PC-3 (cell line): ENCODE data around the gene DLG2. TPM values are rescaled to one million over a fixed set of nuclear protein-coding genes. Genes with fewer than 3 reads are reported as not detected.

ENCODE experiments used
- ATAC-seq: fragments of 200-7000 bp; cut with Tn5 transposase; 2 replicates; pipeline ENCODE4 v1.9.1; 2020; ENCODE audit warnings: mild to moderate bottlenecking, moderate library complexity
- BruUV-seq: library from RNA; stranded (reverse); fragments of 400-500 nt; replicated peaks from 2 replicates; lab custom pipeline; 2021; lab: Mats Ljungman, UMichigan
- CTCF ChIA-PET: fragments of 300-600 bp; sonication (Branson Sonifier 250); formaldehyde crosslinking; loops from one replicate; lab custom pipeline; 2022; ENCODE audit warnings: antibody characterized with exemption; lab: Charles Lee
- POLR2A ChIA-PET: fragments of 300-600 bp; sonication (Branson Sonifier 250); formaldehyde crosslinking; loops from one replicate; lab custom pipeline; 2022; ENCODE audit warnings: antibody characterized with exemption; ENCODE audit not compliant: unreplicated experiment; lab: Charles Lee
- DNase-seq: peaks from one replicate; pipeline ENCODE4 v3.0.0-alpha.2; 2015
- H2AFZ ChIP-seq: fragments of 300-600 bp; sonication (generic); 2 replicates; pipeline ENCODE4 v1.6.0; 2016; ENCODE audit warnings: antibody characterized with exemption, low read length
- H3F3A ChIP-seq: fragments of 300-600 bp; sonication (generic); one replicate; pipeline ENCODE4 v1.6.0; 2017; ENCODE audit warnings: antibody characterized with exemption, low read length, control low read depth, mild to moderate bottlenecking; ENCODE audit not compliant: unreplicated experiment
- H3K27ac ChIP-seq: fragments of 300-600 bp; sonication (generic); 2 replicates; pipeline ENCODE4 v1.5.1; 2016; ENCODE audit warnings: mild to moderate bottlenecking, low read length
- H3K27me3 ChIP-seq: fragments of 300-600 bp; sonication (generic); 2 replicates; pipeline ENCODE4 v1.6.1; 2016; ENCODE audit warnings: low read length, mixed read lengths
- H3K36me3 ChIP-seq: fragments of 300-600 bp; sonication (generic); 2 replicates; pipeline ENCODE4 v1.6.1; 2016; ENCODE audit warnings: low read depth, mixed run types, low read length, mixed read lengths
- H3K4me1 ChIP-seq: fragments of 300-600 bp; sonication (generic); 2 replicates; pipeline ENCODE4 v1.5.1; 2016; ENCODE audit warnings: low read length; ENCODE audit not compliant: insufficient read depth
- H3K4me2 ChIP-seq: fragments of 300-600 bp; sonication (generic); 2 replicates; pipeline ENCODE4 v1.6.0; 2016; ENCODE audit warnings: low read length
- H3K4me3 ChIP-seq: fragments of 300-600 bp; sonication (generic); 2 replicates; pipeline ENCODE4 v1.5.1; 2016; ENCODE audit warnings: mild to moderate bottlenecking, low read length, mixed read lengths
- H3K79me2 ChIP-seq: fragments of 300-600 bp; sonication (generic); 2 replicates; pipeline ENCODE4 v1.6.1; 2017; ENCODE audit warnings: low read length, mixed read lengths
- H3K9ac ChIP-seq: fragments of 300-600 bp; sonication (generic); 2 replicates; pipeline ENCODE4 v1.6.0; 2016; ENCODE audit warnings: mild to moderate bottlenecking, low read length
- H3K9me2 ChIP-seq: fragments of 300-600 bp; sonication (generic); replicated peaks from 2 replicates; pipeline ENCODE4 v1.6.1; 2016; ENCODE audit warnings: mixed run types, low read length, mixed read lengths
- H3K9me3 ChIP-seq: fragments of 300-600 bp; sonication (generic); 2 replicates; pipeline ENCODE4 v1.6.1; 2016; ENCODE audit warnings: low read length, mixed read lengths
- H4K20me1 ChIP-seq: fragments of 300-600 bp; sonication (generic); 2 replicates; pipeline ENCODE4 v1.6.1; 2016; ENCODE audit warnings: low read length, mixed read lengths
- EZH2 ChIP-seq: fragments of 300-600 bp; sonication (generic); IDR thresholded peaks from one replicate; pipeline ENCODE4 v1.6.1; 2017; ENCODE audit warnings: antibody characterized with exemption, mild to moderate bottlenecking, low read length; ENCODE audit not compliant: unreplicated experiment
- EZH2phosphoT487 ChIP-seq: fragments of 300-600 bp; sonication (generic); IDR thresholded peaks from 2 replicates; pipeline ENCODE4 v1.6.1; 2018; ENCODE audit warnings: mild to moderate bottlenecking, antibody characterized with exemption, low read length, borderline replicate concordance
- intact Hi-C: fragments of 100-400 bp; cut with micrococcal nuclease; formaldehyde crosslinking; loops from 2 replicates; pipeline ENCODE4 v1.9.0; 2023
- total RNA-seq: library from RNA; depleted of rRNA; stranded (reverse); fragments of >200 nt; gene quantifications from 2 replicates; pipeline ENCODE4 v1.2.3, GENCODE V29; 2014
- TF ChIP-seq, protein P1 (sequence below): fragments of 300-600 bp; sonication (generic); conservative IDR thresholded peaks from 2 replicates; pipeline ENCODE4 v1.5.1; 2017; ENCODE audit warnings: antibody characterized with exemption, low read depth, mild to moderate bottlenecking, low read length

Gene DLG2
- total RNA-seq, 1 experiment from 2014 or later = 0.58 TPM

GRCh38 chr11:83613767-83614121 is 2013.4 kb downstream of the DLG2 start:
- no peaks in the 10 kb centered on the region for H3K9me3 ChIP-seq
- CTCF ChIA-PET = no interaction called here
- H3K4me1 ChIP-seq = no peaks in the 10 kb centered on the region
- DNase-seq = no peak
- no peaks in the 10 kb centered on the region for H3K9me2 ChIP-seq
- BruUV-seq = no TSS peak
- intact Hi-C loops = no loop called here
- no peaks in the 10 kb centered on the region for H3K36me3 ChIP-seq
- no peak for ATAC-seq
- H3K27me3 ChIP-seq = peaks cover 5% of the 10 kb centered on the region; the same call in 1 of the 2 replicates
- H4K20me1 ChIP-seq = no peaks in the 10 kb centered on the region
- H3K4me2 ChIP-seq = no peak overlapping the region
- POLR2A ChIA-PET = no interaction called here
- H3K79me2 ChIP-seq = no peaks in the 10 kb centered on the region
- no peak overlapping the region for H3K27ac ChIP-seq
- no peak for TF ChIP-seq EZH2
- no peak for TF ChIP-seq EZH2phosphoT487
- TF ChIP-seq, protein P1, sequence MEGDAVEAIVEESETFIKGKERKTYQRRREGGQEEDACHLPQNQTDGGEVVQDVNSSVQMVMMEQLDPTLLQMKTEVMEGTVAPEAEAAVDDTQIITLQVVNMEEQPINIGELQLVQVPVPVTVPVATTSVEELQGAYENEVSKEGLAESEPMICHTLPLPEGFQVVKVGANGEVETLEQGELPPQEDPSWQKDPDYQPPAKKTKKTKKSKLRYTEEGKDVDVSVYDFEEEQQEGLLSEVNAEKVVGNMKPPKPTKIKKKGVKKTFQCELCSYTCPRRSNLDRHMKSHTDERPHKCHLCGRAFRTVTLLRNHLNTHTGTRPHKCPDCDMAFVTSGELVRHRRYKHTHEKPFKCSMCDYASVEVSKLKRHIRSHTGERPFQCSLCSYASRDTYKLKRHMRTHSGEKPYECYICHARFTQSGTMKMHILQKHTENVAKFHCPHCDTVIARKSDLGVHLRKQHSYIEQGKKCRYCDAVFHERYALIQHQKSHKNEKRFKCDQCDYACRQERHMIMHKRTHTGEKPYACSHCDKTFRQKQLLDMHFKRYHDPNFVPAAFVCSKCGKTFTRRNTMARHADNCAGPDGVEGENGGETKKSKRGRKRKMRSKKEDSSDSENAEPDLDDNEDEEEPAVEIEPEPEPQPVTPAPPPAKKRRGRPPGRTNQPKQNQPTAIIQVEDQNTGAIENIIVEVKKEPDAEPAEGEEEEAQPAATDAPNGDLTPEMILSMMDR = no peak
- H2AFZ ChIP-seq = no peak overlapping the region
- H3K9ac ChIP-seq = no peak overlapping the region
- no peaks in the 10 kb centered on the region for H3F3A ChIP-seq
- H3K4me3 ChIP-seq = no peak overlapping the region

DNA sequence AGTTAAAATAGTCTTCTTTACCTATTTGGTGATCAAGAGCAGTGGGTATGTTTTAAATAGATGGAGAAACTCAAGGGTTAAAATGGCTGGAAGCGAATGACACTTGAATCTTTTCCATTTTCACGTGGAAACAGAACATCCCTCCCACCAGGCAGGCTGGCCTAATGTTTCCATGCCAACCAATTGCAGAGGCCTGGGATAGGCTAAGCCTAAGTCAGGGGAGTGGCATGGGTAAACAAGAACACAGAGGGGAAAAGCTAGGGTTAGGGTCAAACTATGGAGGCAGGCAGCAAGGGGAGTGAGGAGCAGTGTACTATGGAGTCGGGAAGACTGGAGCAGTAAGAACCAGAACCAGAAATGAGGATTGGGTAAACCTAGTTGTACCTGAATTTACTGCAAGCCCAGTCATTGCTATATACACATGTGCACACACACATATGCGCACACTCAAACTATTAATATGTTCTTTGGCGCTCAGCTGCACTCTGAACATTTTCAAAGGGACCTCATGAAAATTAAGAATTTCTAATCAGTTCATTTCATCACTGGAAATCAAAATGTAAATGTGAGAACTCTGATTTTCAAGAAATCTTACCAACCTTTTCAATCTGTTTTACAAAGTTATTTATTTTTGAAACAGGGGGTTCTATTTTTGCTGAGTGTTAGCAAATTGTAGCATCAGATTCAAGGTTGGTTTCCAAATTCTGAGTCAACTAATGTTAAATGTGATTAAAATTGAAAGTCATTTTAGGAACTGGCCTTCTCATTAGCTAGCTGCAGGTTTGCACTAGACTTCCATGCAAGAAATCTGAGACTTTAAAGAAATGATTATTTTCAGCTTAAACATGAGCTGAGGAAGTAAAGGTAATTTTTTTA is 2014.0 kb downstream of the DLG2 start:
- Histone ChIP-seq H3K4me2 (no peak overlapping the region), H3K27me3 (no peaks in the 10 kb centered on the region), H3K36me3 (no peaks in the 10 kb centered on the region), H3K9me2 (no peaks in the 10 kb centered on the region), H3K79me2 (no peaks in the 10 kb centered on the region), H3K4me3 (no peak overlapping the region), H4K20me1 (no peaks in the 10 kb centered on the region), H3K9me3 (no peaks in the 10 kb centered on the region), H3F3A (no peaks in the 10 kb centered on the region), H2AFZ (no peak overlapping the region), H3K27ac (no peak overlapping the region), H3K4me1 (no peaks in the 10 kb centered on the region), H3K9ac (no peak overlapping the region)
- BruUV-seq = no TSS peak
- DNase-seq = no peak
- no peak for ATAC-seq
- ChIA-PET POLR2A (no interaction called here), CTCF (no interaction called here)
- intact Hi-C loops = no loop called here
- TF ChIP-seq EZH2 (no peak), EZH2phosphoT487 (no peak)
- TF ChIP-seq, protein P1 = no peak

DNA sequence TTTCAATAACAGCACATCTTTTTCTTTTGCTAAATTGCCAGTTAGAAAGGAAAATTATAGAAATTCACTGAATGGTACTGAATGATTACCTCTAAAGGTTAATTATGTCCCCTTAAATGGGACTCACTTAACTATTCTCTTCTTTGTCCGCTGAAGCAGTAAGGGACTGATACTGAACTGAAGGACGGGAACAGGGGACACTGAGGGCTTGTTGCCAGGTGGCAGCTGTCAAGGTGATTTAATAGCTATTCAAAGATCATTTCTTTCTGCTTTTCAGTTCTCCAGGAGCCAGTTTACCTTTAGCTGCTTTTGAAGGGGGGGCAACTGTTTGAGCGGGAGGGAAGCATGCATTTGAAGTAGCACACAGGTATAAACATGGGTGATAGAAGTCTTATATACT is 2015.5 kb downstream of the DLG2 start:
- Histone ChIP-seq H3K27ac (no peak overlapping the region), H3K4me2 (no peak overlapping the region), H3K27me3 (no peaks in the 10 kb centered on the region), H3K9ac (no peak overlapping the region), H3K9me3 (no peaks in the 10 kb centered on the region), H3K4me1 (no peaks in the 10 kb centered on the region), H2AFZ (no peak overlapping the region), H4K20me1 (no peaks in the 10 kb centered on the region), H3K36me3 (no peaks in the 10 kb centered on the region), H3K79me2 (no peaks in the 10 kb centered on the region), H3K4me3 (no peak overlapping the region), H3F3A (no peaks in the 10 kb centered on the region), H3K9me2 (no peaks in the 10 kb centered on the region)
- POLR2A ChIA-PET = interaction anchor here (0.7 kb wide), 1 partner anchor 36 kb away, joined by 7 read pairs; no protein-coding TSS in a partner anchor
- DNase-seq = no peak
- no peak for ATAC-seq
- intact Hi-C loops = no loop called here
- CTCF ChIA-PET = no interaction called here
- TF ChIP-seq EZH2 (no peak), EZH2phosphoT487 (no peak)
- TF ChIP-seq, protein P1 = no peak
- no TSS peak for BruUV-seq
